Motor neuron (in vitro differentiated cells): Measurements from ENCODE around the gene KRTAP2-2. TPM values are rescaled to one million over a fixed set of nuclear protein-coding genes. Genes with fewer than 3 reads are reported as not detected.
A peak's percentile ranks its signal among the peaks of the same experiment; 100 is the strongest.
"Not testable (repeated sequence)": the region's sequence is repeated elsewhere in the genome, so short reads cannot be mapped to it uniquely, and the experiment has no call there.

ENCODE experiments used
- ATAC-seq, 8 experiments: fragments of 200-7000 bp; cut with Tn5 transposase; replicated peaks in 6 of 8; 2 replicates each; pipeline ENCODE4 v1.8.0; 2021; ENCODE audit warnings: mild to moderate bottlenecking in 8 of 8, moderate library complexity in 8 of 8
- H3K27ac ChIP-seq, 2 donors: fragments of 250-450 bp; sonication (Bioruptor Pico); 2 replicates each; pipeline ENCODE4 v1.9.0; 2021; ENCODE audit warnings: antibody characterized with exemption in 2 of 2, mild to moderate bottlenecking in 2 of 2, moderate library complexity in 1 of 2
- H3K4me1 ChIP-seq, 2 donors: fragments of 250-450 bp; sonication (Bioruptor Pico); replicated peaks in 1 of 2; 2 replicates each; pipeline ENCODE4 v1.6.1; 2021; ENCODE audit warnings: antibody characterized with exemption in 2 of 2, mild to moderate bottlenecking in 2 of 2, moderate library complexity in 1 of 2
- H3K4me3 ChIP-seq, 5 donors: fragments of 250-450 bp; sonication (Bioruptor Pico); 2 replicates each; pipeline ENCODE4 v1.9.0; 2021; ENCODE audit warnings: antibody characterized with exemption in 5 of 5, mild to moderate bottlenecking in 5 of 5, moderate library complexity in 4 of 5
- WGBS, 10 experiments: fragments of 450-650 bp; shearing (Covaris generic); methylation state at CpG; one replicate each; pipeline ENCODE4 v1.0.0; 2022; 5-methylcytosine and 5-hydroxymethylcytosine counted together
- in situ Hi-C, 9 experiments: fragments of 400-800 bp; cut with MboI; loops; one replicate each; pipeline ENCODE4 v1.15.0; 2021; ENCODE audit warnings: low sequenced_read_pairs in 9 of 9, low pct_unique_long_range_greater_than_20kb in 2 of 9; ENCODE audit not compliant: unreplicated experiment in 9 of 9
- total RNA-seq, 8 experiments: library from RNA; unstranded; fragments of 300-600 nt; gene quantifications; 2 replicates each; pipeline versions ENCODE4 v1.2.3 to v1.2.4, GENCODE V29; 2022

KRTAP2-2 gene
- total RNA-seq, 8 experiments from 2014 or later = not detected

- no peak overlapping the region for H3K27ac ChIP-seq
- H3K4me1 ChIP-seq = peaks cover 0 to 3% of the 10 kb centered on the region in 2 donors
- no peak for ATAC-seq
- H3K4me3 ChIP-seq = no peak overlapping the region
- in situ Hi-C loops = no loop called here
These were observed 21.8 kb upstream of the KRTAP2-2 start for GRCh38 chr17:41076788-41077187.

GRCh38 chr17:41073676-41074075, 18.6 kb upstream of the KRTAP2-2 start:
- peak in 1 of 8 experiments; percentile 13 for ATAC-seq
- Histone ChIP-seq H3K27ac (no peak overlapping the region), H3K4me3 (no peak overlapping the region), H3K4me1 (peaks cover 0 to 3% of the 10 kb centered on the region in 2 donors)
- WGBS, 10 experiments = 60 to 100% (median 80%) methylated on average over 1 to 2 of the region's 2 CpGs; no CpG with 5 or more reads in 2 of the 10 experiments
- in situ Hi-C loops = no loop called here

DNA sequence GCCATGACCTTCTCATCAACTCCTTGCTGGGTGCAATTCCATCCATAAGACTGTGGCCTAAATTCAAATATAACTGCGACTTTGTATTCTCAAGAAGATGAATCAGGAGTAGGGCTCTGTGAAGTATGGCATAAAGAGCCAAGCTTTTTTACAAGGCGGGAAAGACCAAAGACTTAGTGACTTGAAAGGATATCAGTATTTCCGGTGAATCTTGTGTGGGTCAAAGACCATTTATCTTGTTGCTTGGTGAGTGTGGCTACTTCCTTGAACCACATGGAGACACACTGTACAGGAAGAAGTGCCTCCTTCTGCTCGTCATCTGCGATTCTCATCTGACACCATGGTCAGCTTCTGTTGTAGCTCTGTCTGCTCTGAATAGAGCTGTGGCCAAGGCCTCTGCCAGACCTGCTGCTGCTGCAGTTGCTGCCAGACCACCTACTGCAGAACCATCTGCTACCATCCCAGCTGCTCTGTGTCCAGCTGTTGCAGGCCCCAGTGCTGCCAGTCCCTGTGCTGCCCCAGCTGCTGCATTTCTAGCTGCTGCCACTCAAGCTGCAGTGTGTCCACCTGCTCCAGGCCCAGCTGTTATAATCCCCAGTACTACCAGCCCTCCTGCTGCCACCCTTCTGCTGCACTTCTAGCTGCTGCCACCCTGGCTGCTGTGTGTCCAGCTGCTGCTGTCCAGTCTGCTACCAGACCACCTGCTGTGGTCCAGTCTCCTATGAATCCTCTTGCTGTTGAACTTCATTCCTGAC, 16.8 kb upstream of the KRTAP2-2 start:
- no peak for ATAC-seq
- H3K4me1 ChIP-seq = peaks cover 0 to 3% of the 10 kb centered on the region in 2 donors
- in situ Hi-C loops = no loop called here
- H3K4me3 ChIP-seq = no peak overlapping the region
- H3K27ac ChIP-seq = no peak overlapping the region
- WGBS, 10 experiments = 88 to 100% (median 97%) methylated on average over 1 to 5 of the region's 5 CpGs; no CpG with 5 or more reads in 3 of the 10 experiments

DNA sequence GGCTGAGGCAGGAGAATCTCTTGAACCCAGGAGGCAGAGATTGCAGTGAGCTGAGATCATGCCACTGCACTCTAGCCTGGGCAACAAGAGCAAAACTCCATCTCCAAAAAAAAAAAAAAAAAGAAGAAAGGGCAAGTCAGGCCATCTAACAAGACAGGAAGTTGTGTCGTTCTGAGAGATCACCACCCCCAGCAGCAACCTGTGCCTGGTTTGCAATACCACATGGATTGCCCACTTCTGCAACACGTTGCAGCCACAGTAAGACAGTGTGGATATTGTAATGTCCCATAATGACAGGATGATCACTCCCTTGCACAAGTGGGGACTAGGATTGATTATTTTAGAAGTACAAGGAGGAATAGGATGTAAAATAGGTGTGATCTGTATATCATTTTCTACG, 14.0 kb upstream of the KRTAP2-2 start:
- 50 to 100% (median 83%) methylated on average over 1 to 3 of the region's 3 CpGs; no CpG with 5 or more reads in 3 of the 10 experiments for WGBS, 10 experiments
- in situ Hi-C loops = no loop called here
- H3K4me3 ChIP-seq = no peak overlapping the region
- no peak overlapping the region for H3K27ac ChIP-seq
- peaks cover 0 to 3% of the 10 kb centered on the region in 2 donors for H3K4me1 ChIP-seq
- no peak for ATAC-seq

DNA sequence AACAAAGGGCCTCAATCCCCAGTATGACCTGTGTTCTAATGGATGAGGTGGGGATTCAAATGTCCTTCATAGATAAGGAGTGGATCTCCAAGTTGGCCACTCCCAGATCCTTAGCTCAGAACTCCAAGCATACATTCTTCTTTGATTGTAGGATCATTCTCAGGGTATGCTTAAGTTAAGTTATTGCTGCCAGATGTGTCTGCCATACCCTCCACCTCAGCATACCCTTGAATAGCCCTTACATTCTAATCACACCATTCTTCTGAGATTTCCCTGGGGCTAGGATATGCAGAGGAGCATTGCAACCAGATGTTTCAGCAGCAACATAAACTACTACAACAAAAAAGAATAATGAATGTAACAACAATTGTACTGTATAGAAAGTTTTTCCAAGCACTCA, 12.3 kb upstream of the KRTAP2-2 start:
- Histone ChIP-seq H3K4me3 (no peak overlapping the region), H3K27ac (no peak overlapping the region), H3K4me1 (no peaks in the 10 kb centered on the region)
- ATAC-seq = peak in 3 of 8 experiments; percentile 83 to 93 (median 89)
- in situ Hi-C loops = no loop called here

- 51 to 100% (median 91%) methylated on average over 1 to 5 of the region's 6 CpGs for WGBS, 10 experiments
- in situ Hi-C loops = no loop called here
These were observed 11.0 kb upstream of the KRTAP2-2 start, which contains the start of gene KRTAP2-4 for GRCh38 chr17:41065829-41066624. Gene KRTAP2-4, minus strand, starts transcription at chr17:41065879. Its CDS starts 34 bp downstream, at chr17:41065845.

GRCh38 chr17:41065016-41065689, 10.1 kb upstream of the KRTAP2-2 start:
- ATAC-seq, H3K4me1 ChIP-seq: not testable (repeated sequence)

More at GRCh38 chr17:41065829-41066624, 11.0 kb upstream of the KRTAP2-2 start, which contains the start of gene KRTAP2-4:
- Histone ChIP-seq H3K4me1 (no peaks in the 10 kb centered on the region), H3K27ac (no peak within 1 kb of the TSS), H3K4me3 (no peak within 1 kb of the TSS)
- ATAC-seq = peak in 6 of 8 experiments; percentile 16 to 90 (median 56)

GRCh38 chr17:41064301-41064700, 9.3 kb upstream of the KRTAP2-2 start:
- ATAC-seq = no peak
- whole genome bisulfite sequencing, 10 experiments = 56 to 100% (median 87%) methylated on average over 1 of the region's 1 CpG; no CpG with 5 or more reads in 1 of the 10 experiments
- H3K4me3 ChIP-seq = no peak overlapping the region
- in situ Hi-C loops = no loop called here
- no peak overlapping the region for H3K27ac ChIP-seq
- no peaks in the 10 kb centered on the region for H3K4me1 ChIP-seq

More at GRCh38 chr17:41065016-41065689, 10.1 kb upstream of the KRTAP2-2 start:
- H3K27ac ChIP-seq, in situ Hi-C loops, H3K4me3 ChIP-seq: not testable (repeated sequence)
- 46 to 95% (median 78%) methylated on average over 1 to 4 of the region's 16 CpGs; no CpG with 5 or more reads in 1 of the 10 experiments for WGBS, 10 experiments

- H3K27ac ChIP-seq = no peak overlapping the region
- 75 to 98% (median 89%) methylated on average over 2 to 4 of the region's 4 CpGs; no CpG with 5 or more reads in 2 of the 10 experiments for WGBS, 10 experiments
- in situ Hi-C loops = no loop called here
- no peaks in the 10 kb centered on the region for H3K4me1 ChIP-seq
- ATAC-seq = no peak
- H3K4me3 ChIP-seq = no peak overlapping the region
These were observed 8.4 kb upstream of the KRTAP2-2 start for GRCh38 chr17:41063449-41063848.

GRCh38 chr17:41061964-41062363, 6.9 kb upstream of the KRTAP2-2 start:
- in situ Hi-C loops = no loop called here
- 0 to 100% (median 76%) methylated on average over 1 of the region's 1 CpG; no CpG with 5 or more reads in 2 of the 10 experiments for WGBS, 10 experiments
- Histone ChIP-seq H3K4me1 (no peaks in the 10 kb centered on the region), H3K4me3 (no peak overlapping the region), H3K27ac (no peak overlapping the region)
- peak in 1 of 8 experiments; percentile 81 for ATAC-seq

DNA sequence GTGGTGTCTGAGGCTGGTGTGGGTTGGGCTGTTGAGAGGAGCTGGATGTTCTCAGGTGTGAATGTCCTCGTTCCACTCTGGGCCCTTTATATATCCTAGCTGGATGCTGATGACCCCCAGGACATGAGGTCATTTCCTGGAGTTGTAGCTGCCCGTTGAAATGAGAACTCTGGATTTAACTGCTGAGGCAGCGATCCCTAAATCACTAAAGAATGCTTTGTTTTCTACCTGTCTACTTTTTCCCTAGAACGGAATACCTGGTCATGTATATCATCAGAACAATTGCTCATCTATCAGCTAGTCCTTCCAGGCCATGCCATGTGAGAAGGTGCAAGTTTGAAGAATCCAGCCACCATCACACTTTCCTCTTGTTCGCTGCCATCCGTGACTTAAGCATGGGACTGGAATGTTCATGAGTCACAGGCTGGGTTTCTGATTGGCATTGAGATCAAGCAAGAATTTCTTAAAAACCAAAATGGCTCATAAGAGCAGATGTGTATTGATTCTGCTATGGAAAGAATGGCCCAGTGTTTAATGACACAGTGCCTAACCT, 5.1 kb upstream of the KRTAP2-2 start, which contains the start of gene KRTAP2-3:
Gene KRTAP2-3 (minus strand): TSS at position 63 of the 553 bp plus-strand sequence. CDS start 64 bp downstream, outside the sequence.
- ATAC-seq = no peak
- Histone ChIP-seq H3K27ac (no peak within 1 kb of the TSS), H3K4me1 (no peaks in the 10 kb centered on the region), H3K4me3 (no peak within 1 kb of the TSS)
- in situ Hi-C loops = no loop called here
- 12 to 100% (median 75%) methylated on average over 1 to 6 of the region's 6 CpGs; no CpG with 5 or more reads in 3 of the 10 experiments for WGBS, 10 experiments

DNA sequence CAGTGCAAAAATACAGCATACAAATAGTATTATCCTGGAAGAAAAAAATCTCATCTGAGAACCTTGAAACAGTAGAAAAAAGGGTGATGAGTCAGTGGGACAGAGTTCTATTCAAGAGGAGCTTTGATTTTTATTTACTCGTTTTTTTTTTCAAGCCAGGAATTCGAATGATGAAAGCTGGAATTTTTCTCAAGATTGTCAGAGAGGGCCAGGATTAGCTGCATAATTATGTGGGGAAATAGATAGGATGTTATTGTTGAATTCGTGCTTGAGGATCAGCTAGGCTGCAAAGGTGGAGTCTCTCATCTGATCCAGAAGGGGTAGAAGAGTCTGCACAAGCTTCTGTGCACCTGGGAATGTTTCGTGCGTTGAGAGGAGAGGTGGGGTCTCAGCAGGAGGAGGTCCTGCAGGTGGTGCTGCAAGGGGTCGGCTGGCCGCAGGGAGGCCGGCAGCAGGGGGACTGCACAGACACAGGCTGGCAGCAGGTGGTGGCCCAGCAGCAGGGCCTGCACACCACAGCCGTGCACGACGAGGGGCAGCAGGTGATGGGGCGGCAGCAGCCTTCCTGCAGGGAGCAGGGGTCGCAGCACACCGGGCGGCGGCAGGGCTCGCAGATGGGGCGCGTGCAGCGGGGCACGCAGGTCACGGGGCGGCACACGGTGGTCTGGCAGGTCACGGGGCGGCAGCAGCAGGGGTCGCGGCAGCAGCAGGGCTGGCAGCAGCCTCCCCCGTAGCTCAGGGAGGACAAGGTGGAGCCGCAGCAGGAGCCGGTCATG, 4.4 kb upstream of the KRTAP2-2 start:
- H3K4me1 ChIP-seq, H3K27ac ChIP-seq, in situ Hi-C loops, H3K4me3 ChIP-seq: not testable (repeated sequence)
- ATAC-seq = peak in 1 of 8 experiments; percentile 32
- 0 to 65% (median 24%) methylated on average over 1 to 3 of the region's 31 CpGs; no CpG with 5 or more reads in 2 of the 10 experiments for WGBS, 10 experiments
